ENCODE data around the gene AKAP1. TPM values are rescaled to one million over a fixed set of nuclear protein-coding genes. Genes with fewer than 3 reads are reported as not detected.

The AKAP1 gene
- total RNA-seq, 2 donors from 2014 or later: 128 to 139 TPM

GRCh38 chr17:57120814-57121213 is 35.8 kb downstream of the AKAP1 start:
- Histone ChIP-seq H3K4me1 (no peaks in the 10 kb centered on the region), H3K27me3 (no peaks in the 10 kb centered on the region), H3K36me3 (peaks cover 27% of the 10 kb centered on the region), H3K4me3 (no peak overlapping the region), H3K9ac (ENCODE audit: low read depth in 2 of 2, low read length in 2 of 2) (no peak overlapping the region), H3K9me3 (no peaks in the 10 kb centered on the region), H3K27ac (no peak overlapping the region)
- no peak for TF ChIP-seq CTCF (IDR thresholded peaks at IDR 0.05)
- intact Hi-C loops (cut with DNase I): no loop called here
- no peak for DNase-seq

- no peak overlapping the region for H3K9ac ChIP-seq (ENCODE audit: low read depth in 2 of 2, low read length in 2 of 2)
- no peak overlapping the region for H3K27ac ChIP-seq
- H3K9me3 ChIP-seq: no peaks in the 10 kb centered on the region
- intact Hi-C loops (cut with DNase I): no loop called here
- no peak for DNase-seq
- H3K4me3 ChIP-seq: no peak overlapping the region
- no peaks in the 10 kb centered on the region for H3K27me3 ChIP-seq
- peak; percentile 20 for TF ChIP-seq CTCF (IDR thresholded peaks at IDR 0.05)
- no peaks in the 10 kb centered on the region for H3K4me1 ChIP-seq
- H3K36me3 ChIP-seq: peaks cover 20% of the 10 kb centered on the region
Measured at GRCh38 chr17:57121308-57122042, 36.4 kb downstream of the AKAP1 start.

- Histone ChIP-seq H3K27me3 (no peaks in the 10 kb centered on the region), H3K9me3 (no peaks in the 10 kb centered on the region), H3K27ac (no peak overlapping the region), H3K36me3 (peaks cover 4% of the 10 kb centered on the region), H3K4me3 (no peak overlapping the region), H3K4me1 (no peaks in the 10 kb centered on the region), H3K9ac (ENCODE audit: low read depth in 2 of 2, low read length in 2 of 2) (no peak overlapping the region)
- no peak for TF ChIP-seq CTCF (IDR thresholded peaks at IDR 0.05)
- no peak for DNase-seq
- intact Hi-C loops (cut with DNase I): no loop called here
Measured at GRCh38 chr17:57124053-57124452, 39.0 kb downstream of the AKAP1 start.

- Histone ChIP-seq H3K36me3 (peaks cover 4% of the 10 kb centered on the region), H3K4me1 (no peaks in the 10 kb centered on the region), H3K27ac (no peak overlapping the region), H3K27me3 (no peaks in the 10 kb centered on the region), H3K4me3 (no peak overlapping the region), H3K9ac (ENCODE audit: low read depth in 2 of 2, low read length in 2 of 2) (no peak overlapping the region), H3K9me3 (no peaks in the 10 kb centered on the region)
- TF ChIP-seq CTCF (IDR thresholded peaks at IDR 0.05): no peak
- no peak for DNase-seq
- intact Hi-C loops (cut with DNase I): no loop called here
Measured at GRCh38 chr17:57125406-57125805, 40.4 kb downstream of the AKAP1 start.

GRCh38 chr17:57125866-57126265 is 40.8 kb downstream of the AKAP1 start:
- intact Hi-C loops (cut with DNase I): no loop called here
- no peak for TF ChIP-seq CTCF (IDR thresholded peaks at IDR 0.05)

More at GRCh38 chr17:57125866-57126265, 40.8 kb downstream of the AKAP1 start:
- no peak overlapping the region for H3K27ac ChIP-seq
- no peaks in the 10 kb centered on the region for H3K27me3 ChIP-seq
- H3K9ac ChIP-seq (ENCODE audit: low read depth in 2 of 2, low read length in 2 of 2): no peak overlapping the region
- no peak overlapping the region for H3K4me3 ChIP-seq
- DNase-seq: no peak
- no peaks in the 10 kb centered on the region for H3K4me1 ChIP-seq
- H3K9me3 ChIP-seq: no peaks in the 10 kb centered on the region
- peaks cover 4% of the 10 kb centered on the region for H3K36me3 ChIP-seq
